BLaER1 (cell line): Measurements from ENCODE around the gene AACS.

ENCODE experiments used
- H3K27ac ChIP-seq: shearing (Covaris generic); formaldehyde crosslinking; 2 replicates; pipeline ENCODE4 v1.8.1; 2022
- H3K27me3 ChIP-seq: shearing (Covaris generic); formaldehyde crosslinking; 2 replicates; pipeline ENCODE4 v1.8.1; 2022
- H3K36me3 ChIP-seq: shearing (Covaris generic); formaldehyde crosslinking; 2 replicates; pipeline ENCODE4 v1.8.1; 2022
- H3K4me1 ChIP-seq: shearing (Covaris generic); formaldehyde crosslinking; 2 replicates; pipeline ENCODE4 v1.8.1; 2022
- H3K4me2 ChIP-seq: shearing (Covaris generic); formaldehyde crosslinking; 2 replicates; pipeline ENCODE4 v1.8.1; 2022
- H3K4me3 ChIP-seq: shearing (Covaris generic); formaldehyde crosslinking; 2 replicates; pipeline ENCODE4 v1.8.1; 2022
- H3K9ac ChIP-seq: shearing (Covaris generic); formaldehyde crosslinking; 2 replicates; pipeline ENCODE4 v1.8.1; 2022
- H3K9me3 ChIP-seq: shearing (Covaris generic); formaldehyde crosslinking; 2 replicates; pipeline ENCODE4 v1.8.1; 2022
- H4K20me1 ChIP-seq: shearing (Covaris generic); formaldehyde crosslinking; 2 replicates; pipeline ENCODE4 v1.8.1; 2022
- Cebpa-rat ChIP-seq: shearing (Covaris generic); IDR thresholded peaks from 2 replicates; pipeline ENCODE4 v1.8.1; 2022

AACS gene

DNA sequence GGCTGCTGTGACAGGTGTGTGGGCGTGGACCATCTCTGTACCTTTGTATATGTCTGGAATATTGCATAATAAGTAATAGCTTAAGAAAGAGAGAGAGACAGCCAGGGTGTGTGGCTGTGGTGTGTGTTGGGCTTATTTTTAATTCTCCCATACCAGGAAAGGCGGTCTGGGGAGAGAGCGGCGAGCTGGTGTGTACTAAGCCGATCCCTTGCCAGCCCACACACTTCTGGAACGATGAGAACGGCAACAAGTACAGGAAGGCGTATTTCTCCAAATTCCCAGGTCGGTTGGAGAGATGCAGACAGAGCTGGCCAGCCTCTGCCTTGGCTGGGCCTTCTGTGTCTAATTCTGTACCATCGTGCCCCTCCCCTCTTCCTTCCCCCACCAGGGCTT, 63.9 kb downstream of the AACS start:
- peaks cover 8% of the 10 kb centered on the region; the same call in 1 of the 2 replicates for H3K9me3 ChIP-seq
- no peaks in the 10 kb centered on the region for H3K27me3 ChIP-seq
- no peak overlapping the region for H3K9ac ChIP-seq
- peak overlapping the region; percentile 11; the same call in 1 of the 2 replicates for H3K4me2 ChIP-seq
- H3K27ac ChIP-seq: no peak overlapping the region
- peaks cover 37% of the 10 kb centered on the region for H3K36me3 ChIP-seq
- TF ChIP-seq Cebpa-rat: no peak
- H3K4me3 ChIP-seq: no peak overlapping the region
- 0 out of 2 replicates have a peak, but pooled peaks cover 6% of the 10 kb centered on the region for H4K20me1 ChIP-seq
- H3K4me1 ChIP-seq: peaks cover 66% of the 10 kb centered on the region

DNA sequence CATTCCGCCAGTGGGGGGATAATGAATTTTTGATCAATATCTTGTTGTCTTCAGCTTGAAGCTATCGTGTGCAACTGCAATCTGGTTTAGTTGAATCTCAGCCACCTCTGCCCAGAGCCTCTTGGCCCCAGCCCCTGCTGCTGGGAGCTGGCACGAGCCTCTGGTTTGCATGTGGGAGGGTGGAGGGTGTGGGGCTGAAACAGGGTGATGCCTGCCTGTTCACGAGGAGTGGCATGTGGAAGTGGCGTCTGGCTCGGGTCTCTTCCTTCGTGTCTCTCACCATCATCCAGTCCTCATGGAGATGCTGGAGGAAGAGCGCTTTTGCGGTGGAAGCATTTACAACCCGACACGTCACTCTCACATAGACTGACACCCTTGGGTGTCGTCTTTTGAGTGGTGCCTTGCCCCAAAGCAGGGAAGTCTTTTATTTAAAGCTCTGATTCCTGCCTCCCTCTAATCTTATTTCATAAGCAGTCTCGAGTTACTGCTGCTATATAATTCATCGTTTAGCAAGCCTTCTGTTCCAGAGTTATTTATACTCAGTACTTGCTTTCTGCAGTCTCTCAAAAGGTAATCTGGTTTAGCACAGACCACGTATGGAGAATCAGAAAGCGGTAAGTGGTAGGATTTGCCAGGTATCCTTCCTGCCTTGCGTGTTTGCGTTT, 64.5 kb downstream of the AACS start:
- Histone ChIP-seq H3K4me2 (peak overlapping the region; percentile 11; the same call in 1 of the 2 replicates), H3K4me3 (no peak overlapping the region), H4K20me1 (0 out of 2 replicates have a peak, but pooled peaks cover 6% of the 10 kb centered on the region), H3K27me3 (no peaks in the 10 kb centered on the region), H3K9ac (no peak overlapping the region), H3K4me1 (peaks cover 63% of the 10 kb centered on the region), H3K27ac (no peak overlapping the region), H3K9me3 (peaks cover 8% of the 10 kb centered on the region; the same call in 1 of the 2 replicates), H3K36me3 (peaks cover 38% of the 10 kb centered on the region)
- no peak for TF ChIP-seq Cebpa-rat

DNA sequence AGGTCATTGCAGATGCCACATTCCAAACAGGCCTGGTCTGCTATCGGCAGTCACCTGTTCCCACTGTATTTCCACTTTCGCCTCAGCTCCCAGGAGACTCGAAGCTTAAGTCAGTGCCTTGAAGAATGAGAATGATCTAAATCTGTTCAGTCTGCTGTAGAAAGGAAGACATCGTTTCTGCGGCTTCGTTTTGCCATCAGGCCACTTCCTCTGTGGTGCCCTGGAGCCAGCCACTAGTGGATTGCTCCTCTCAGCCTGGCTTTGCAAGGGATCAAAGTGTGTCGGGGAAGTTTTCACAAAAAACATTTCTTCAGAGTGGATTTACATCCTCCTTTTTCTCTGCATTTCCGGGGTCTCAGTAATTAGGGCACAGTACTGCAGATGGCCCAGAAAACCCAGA, 66.7 kb downstream of the AACS start:
- H3K9me3 ChIP-seq: peaks cover 8% of the 10 kb centered on the region; the same call in 1 of the 2 replicates
- H3K9ac ChIP-seq: no peak overlapping the region
- no peak for TF ChIP-seq Cebpa-rat
- no peak overlapping the region for H3K27ac ChIP-seq
- 0 out of 2 replicates have a peak, but pooled peaks cover 6% of the 10 kb centered on the region for H4K20me1 ChIP-seq
- H3K27me3 ChIP-seq: no peaks in the 10 kb centered on the region
- H3K4me1 ChIP-seq: peaks cover 61% of the 10 kb centered on the region
- H3K4me3 ChIP-seq: no peak overlapping the region
- H3K4me2 ChIP-seq: peak overlapping the region; percentile 75
- H3K36me3 ChIP-seq: peaks cover 52% of the 10 kb centered on the region

DNA sequence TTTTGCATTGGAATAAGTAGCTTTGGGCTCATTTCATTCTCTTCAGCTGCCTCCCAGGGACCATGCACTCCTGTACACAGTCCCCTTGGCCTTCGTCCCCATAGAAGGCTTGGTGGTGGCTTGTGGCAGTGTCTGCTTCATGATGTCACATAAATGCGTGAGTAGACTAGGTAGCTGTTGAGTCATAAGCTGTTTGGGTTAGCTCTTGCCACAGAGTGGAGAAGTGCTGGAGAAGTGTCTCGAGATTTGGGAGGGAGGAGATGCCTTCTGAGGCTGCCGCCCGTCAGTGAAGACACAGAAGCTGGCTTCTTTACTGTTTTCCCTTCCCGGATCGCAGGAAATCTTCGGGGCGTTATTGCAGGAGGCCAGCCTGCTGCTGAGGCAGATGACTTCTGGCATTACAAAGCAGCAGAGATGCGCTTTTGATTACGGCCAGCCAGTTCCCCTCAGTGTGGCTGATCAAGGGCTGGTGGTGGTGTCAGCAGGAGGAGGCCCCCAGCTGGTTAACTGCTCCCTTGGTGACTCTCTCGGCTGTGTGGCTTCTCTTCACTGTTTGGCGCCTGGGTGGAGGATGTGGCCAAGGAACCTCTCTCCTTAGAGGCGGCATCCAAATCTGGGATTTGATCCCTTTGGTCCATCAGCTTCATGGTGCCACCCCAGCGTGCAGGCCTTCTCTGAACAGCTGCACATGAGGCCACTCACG, 67.6 kb downstream of the AACS start:
- H3K9ac ChIP-seq: no peak overlapping the region
- H3K27me3 ChIP-seq: no peaks in the 10 kb centered on the region
- H3K36me3 ChIP-seq: peaks cover 49% of the 10 kb centered on the region
- H3K27ac ChIP-seq: no peak overlapping the region; the same call in 1 of the 2 replicates
- H3K4me2 ChIP-seq: peak overlapping the region; percentile 75
- 0 out of 2 replicates have a peak, but pooled peaks cover 6% of the 10 kb centered on the region for H4K20me1 ChIP-seq
- TF ChIP-seq Cebpa-rat: no peak
- peaks cover 8% of the 10 kb centered on the region; the same call in 1 of the 2 replicates for H3K9me3 ChIP-seq
- peaks cover 69% of the 10 kb centered on the region for H3K4me1 ChIP-seq
- H3K4me3 ChIP-seq: no peak overlapping the region

DNA sequence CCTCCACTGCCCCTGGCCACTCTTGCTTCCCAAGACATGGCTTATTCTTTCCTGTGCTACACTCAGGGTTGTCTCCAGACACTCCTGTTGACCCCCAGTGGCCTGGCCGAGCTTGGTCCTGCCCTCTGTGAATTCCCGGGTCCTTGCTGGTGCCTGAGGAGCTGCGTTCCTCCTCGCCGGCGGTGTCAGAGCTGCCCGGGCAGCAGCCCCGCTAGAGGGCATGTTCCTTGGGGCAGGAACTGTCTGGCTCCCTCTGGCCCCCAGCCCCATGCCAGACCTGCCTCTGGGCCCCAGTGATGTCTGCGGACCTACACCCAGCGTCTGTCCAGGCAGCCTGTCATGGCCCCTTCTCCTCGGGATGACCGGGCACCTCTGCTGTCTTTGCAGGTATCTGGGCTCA, 68.4 kb downstream of the AACS start:
- H3K9me3 ChIP-seq: peaks cover 8% of the 10 kb centered on the region; the same call in 1 of the 2 replicates
- no peaks in the 10 kb centered on the region for H3K27me3 ChIP-seq
- peak overlapping the region; percentile 75 for H3K4me2 ChIP-seq
- H3K4me1 ChIP-seq: peaks cover 69% of the 10 kb centered on the region
- H3K27ac ChIP-seq: no peak overlapping the region
- no peak overlapping the region for H3K4me3 ChIP-seq
- H4K20me1 ChIP-seq: 0 out of 2 replicates have a peak, but pooled peaks cover 6% of the 10 kb centered on the region
- no peak for TF ChIP-seq Cebpa-rat
- H3K9ac ChIP-seq: no peak overlapping the region
- peaks cover 41% of the 10 kb centered on the region for H3K36me3 ChIP-seq

DNA sequence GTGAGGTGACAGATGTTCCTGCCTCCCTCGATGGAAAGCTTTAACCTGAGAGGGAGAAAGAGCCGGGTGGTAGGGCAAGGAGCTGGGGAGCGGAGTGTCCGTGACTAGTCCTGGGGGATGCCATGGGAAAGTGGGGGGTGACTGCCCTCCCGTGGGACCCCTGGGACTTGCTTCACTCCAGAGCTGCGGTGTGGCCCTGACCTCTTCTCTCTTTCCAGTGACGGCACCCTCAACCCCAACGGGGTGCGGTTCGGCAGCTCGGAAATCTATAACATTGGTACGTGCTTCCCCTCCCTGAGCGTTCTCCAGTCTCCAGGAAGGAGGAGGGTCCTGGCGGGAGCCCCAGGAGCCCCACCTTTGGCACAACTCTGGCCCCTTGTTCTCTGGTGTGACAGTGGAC, 69.3 kb downstream of the AACS start:
- H3K4me2 ChIP-seq: peak overlapping the region; percentile 75; the same call in 1 of the 2 replicates
- H3K27me3 ChIP-seq: no peaks in the 10 kb centered on the region
- peaks cover 69% of the 10 kb centered on the region for H3K4me1 ChIP-seq
- H3K36me3 ChIP-seq: peaks cover 38% of the 10 kb centered on the region
- H3K9ac ChIP-seq: no peak overlapping the region
- peaks cover 8% of the 10 kb centered on the region; the same call in 1 of the 2 replicates for H3K9me3 ChIP-seq
- no peak overlapping the region for H3K27ac ChIP-seq
- no peak for TF ChIP-seq Cebpa-rat
- no peak overlapping the region for H3K4me3 ChIP-seq
- 0 out of 2 replicates have a peak, but pooled peaks cover 6% of the 10 kb centered on the region for H4K20me1 ChIP-seq

DNA sequence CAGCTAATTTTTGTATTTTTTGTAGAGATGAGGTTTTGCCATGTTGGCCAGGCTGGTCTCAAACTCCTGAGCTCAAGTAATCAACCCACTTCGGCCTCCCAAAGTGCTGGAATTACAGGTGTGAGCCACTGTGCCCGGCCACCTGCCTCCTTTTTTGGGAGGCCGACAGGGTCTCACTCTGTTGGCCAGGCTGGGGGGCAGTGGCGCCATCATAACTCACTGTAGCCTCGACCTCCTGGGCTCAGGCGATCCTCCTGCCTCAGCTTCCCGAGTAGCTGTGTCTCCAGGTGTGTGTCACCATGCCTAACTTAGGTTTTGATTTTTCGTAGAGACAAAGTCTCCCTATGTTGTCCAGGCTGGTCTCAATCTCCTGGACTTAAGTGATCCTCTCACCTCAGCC, 70.7 kb downstream of the AACS start:
- H3K9me3 ChIP-seq: no peaks in the 10 kb centered on the region
- H3K27me3 ChIP-seq: no peaks in the 10 kb centered on the region
- H3K4me3 ChIP-seq: no peak overlapping the region
- peaks cover 63% of the 10 kb centered on the region for H3K4me1 ChIP-seq
- no peak overlapping the region for H3K9ac ChIP-seq
- no peak overlapping the region for H3K4me2 ChIP-seq
- no peak overlapping the region for H3K27ac ChIP-seq
- no peak for TF ChIP-seq Cebpa-rat
- H3K36me3 ChIP-seq: peaks cover 31% of the 10 kb centered on the region
- H4K20me1 ChIP-seq: 0 out of 2 replicates have a peak, but pooled peaks cover 6% of the 10 kb centered on the region

DNA sequence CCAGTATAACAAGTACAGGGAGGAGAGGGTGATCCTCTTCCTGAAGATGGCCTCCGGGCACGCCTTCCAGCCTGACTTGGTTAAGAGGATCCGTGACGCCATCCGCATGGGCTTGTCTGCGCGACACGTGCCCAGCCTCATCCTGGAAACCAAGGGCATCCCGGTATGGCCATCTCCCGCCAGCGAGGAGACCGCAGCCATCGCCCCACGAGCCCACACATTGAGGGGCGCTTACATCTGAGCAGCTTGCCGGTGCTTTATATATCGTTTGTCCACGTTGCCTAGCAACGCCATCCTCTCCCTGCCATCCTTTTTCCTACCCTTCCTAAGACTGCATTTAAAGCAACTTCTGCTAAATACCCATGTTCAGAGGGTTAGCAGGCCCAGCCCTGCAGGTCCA, 71.5 kb downstream of the AACS start:
- H3K4me2 ChIP-seq: no peak overlapping the region
- no peaks in the 10 kb centered on the region for H3K27me3 ChIP-seq

DNA sequence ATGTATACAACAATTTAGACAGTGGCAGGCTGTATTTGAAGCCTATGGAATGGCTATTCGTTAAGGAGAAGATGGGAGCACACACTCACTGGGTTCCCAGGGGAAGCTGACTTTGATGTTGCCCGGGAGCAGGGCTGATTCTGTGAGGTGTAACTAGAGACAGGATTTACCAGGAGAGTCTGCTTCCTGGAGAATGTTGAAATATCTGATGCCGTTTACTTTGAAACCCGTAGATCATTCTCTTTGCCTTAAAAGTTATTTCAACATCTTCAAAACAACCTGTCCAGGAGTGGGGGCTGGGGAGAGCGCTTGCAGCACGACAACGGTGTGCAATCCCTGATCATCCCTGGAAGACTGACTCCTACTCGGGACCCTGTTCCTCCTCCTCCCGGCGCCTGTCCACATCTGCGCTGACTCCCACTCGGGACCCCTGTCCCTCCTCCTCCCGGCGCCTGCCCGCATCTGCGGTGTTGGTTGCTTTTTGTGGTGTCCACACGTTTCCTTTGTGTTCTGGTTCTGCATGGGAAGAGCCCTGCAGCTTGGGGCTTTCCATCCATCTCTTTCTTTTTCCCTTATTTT, 72.6 kb downstream of the AACS start:
- H3K36me3 ChIP-seq: peaks cover 31% of the 10 kb centered on the region
- TF ChIP-seq Cebpa-rat: no peak
- peaks cover 44% of the 10 kb centered on the region for H3K4me1 ChIP-seq
- no peaks in the 10 kb centered on the region for H3K9me3 ChIP-seq
- peak overlapping the region; percentile 29 for H3K4me2 ChIP-seq
- no peaks in the 10 kb centered on the region for H3K27me3 ChIP-seq
- H4K20me1 ChIP-seq: no peaks in the 10 kb centered on the region
- no peak overlapping the region for H3K9ac ChIP-seq
- no peak overlapping the region for H3K4me3 ChIP-seq
- H3K27ac ChIP-seq: no peak overlapping the region

More for the DNA sequence above, 71.5 kb downstream of the AACS start:
- Histone ChIP-seq H3K36me3 (peaks cover 31% of the 10 kb centered on the region), H3K4me1 (peaks cover 55% of the 10 kb centered on the region), H3K27ac (no peak overlapping the region), H4K20me1 (0 out of 2 replicates have a peak, but pooled peaks cover 6% of the 10 kb centered on the region), H3K9ac (no peak overlapping the region), H3K4me3 (no peak overlapping the region), H3K9me3 (no peaks in the 10 kb centered on the region)
- TF ChIP-seq Cebpa-rat: no peak
